Fibroblast of pulmonary artery (primary cell): ENCODE data around the gene RAI14.
A peak's percentile ranks its signal among the peaks of the same experiment; 100 is the strongest.
"Not testable (repeated sequence)": the region's sequence is repeated elsewhere in the genome, so short reads cannot be mapped to it uniquely, and the experiment has no call there.

ENCODE experiments used
- DNase-seq: peaks from one replicate; pipeline ENCODE4 v3.0.0-alpha.2; 2010; ENCODE audit warnings: low read depth
- H3K4me3 ChIP-seq: replicated peaks from 2 replicates; pipeline ENCODE4 v1.5.1; 2011; ENCODE audit warnings: low read depth, mild to moderate bottlenecking, control low read depth, low read length, moderate library complexity
- CTCF ChIP-seq: IDR thresholded peaks from 2 replicates; pipeline ENCODE4 v1.5.1; 2011; ENCODE audit warnings: mild to moderate bottlenecking, control low read depth, low read length, inconsistent platforms; ENCODE audit errors: missing control alignments

RAI14 gene

GRCh38 chr5:34724741-34725140 lies 68.6 kb downstream of the RAI14 start:
- DNase-seq = no peak
- H3K4me3 ChIP-seq = no peak overlapping the region
- no peak for TF ChIP-seq CTCF

- not testable (repeated sequence) for DNase-seq, H3K4me3 ChIP-seq
These were observed 71.1 kb downstream of the RAI14 start for GRCh38 chr5:34727166-34727749.

- TF ChIP-seq CTCF = no peak
- no peak overlapping the region for H3K4me3 ChIP-seq
- no peak for DNase-seq
These were observed 72.1 kb downstream of the RAI14 start for GRCh38 chr5:34728236-34728635.

GRCh38 chr5:34731435-34732232 lies 75.5 kb downstream of the RAI14 start:
- TF ChIP-seq CTCF = no peak

GRCh38 chr5:34734326-34734725 lies 78.2 kb downstream of the RAI14 start:
- H3K4me3 ChIP-seq = no peak overlapping the region
- no peak for TF ChIP-seq CTCF
- DNase-seq = no peak

More at GRCh38 chr5:34731435-34732232, 75.5 kb downstream of the RAI14 start:
- no peak for DNase-seq
- no peak overlapping the region for H3K4me3 ChIP-seq

- peak; percentile 82 for DNase-seq
These were observed 79.6 kb downstream of the RAI14 start for GRCh38 chr5:34735491-34736426.

More at GRCh38 chr5:34735491-34736426, 79.6 kb downstream of the RAI14 start:
- no peak overlapping the region for H3K4me3 ChIP-seq
- TF ChIP-seq CTCF = no peak
